ENCODE results near the gene CNTN1.

The CNTN1 gene

GRCh38 chr12:41067941-41068645, 375.9 kb downstream of the CNTN1 start:
- Histone ChIP-seq H3K27me3 (ENCODE audit: control insufficient read depth in 1 of 2, insufficient read depth in 1 of 2, low read length in 2 of 2) (no peaks in the 10 kb centered on the region), H2BK5ac (ENCODE audit: low read depth, low read length, poor library complexity, severe bottlenecking) (no peak overlapping the region), H3K14ac (ENCODE audit: low read length in 2 of 2) (no peak overlapping the region), H2BK12ac (ENCODE audit: low read length in 2 of 2) (no peak overlapping the region), H4K8ac (ENCODE audit: low read length) (no peak overlapping the region), H2AK5ac (ENCODE audit: low read length, severe bottlenecking) (no peak overlapping the region), H3K23ac (ENCODE audit: low read length in 2 of 2) (no peak overlapping the region), H3K4me2 (ENCODE audit: low read length, poor library complexity, severe bottlenecking) (no peak overlapping the region), H3K27ac (ENCODE audit: low read length, poor library complexity, severe bottlenecking) (no peak overlapping the region), H2BK120ac (ENCODE audit: low read depth, low read length) (no peak overlapping the region), H2BK15ac (ENCODE audit: low read depth, poor library complexity, severe bottlenecking) (no peak overlapping the region), H4K91ac (ENCODE audit: low read length) (no peak overlapping the region), H3K9me3 (ENCODE audit: control insufficient read depth, low read length) (no peaks in the 10 kb centered on the region), H3K79me1 (replicated peaks; ENCODE audit: low read length, poor library complexity, severe bottlenecking) (no peaks in the 10 kb centered on the region), H3K36me3 (ENCODE audit: control insufficient read depth in 1 of 2, insufficient read depth in 2 of 2, low read depth in 1 of 2, low read length in 2 of 2) (no peaks in the 10 kb centered on the region), H2AFZ (ENCODE audit: low read depth, low read length) (no peak overlapping the region), H3K4ac (ENCODE audit: low read depth in 1 of 2, low read length in 2 of 2) (no peak overlapping the region), H3K18ac (ENCODE audit: low read depth in 1 of 2, low read length in 2 of 2) (no peak overlapping the region), H3K9ac (ENCODE audit: low read length) (no peak overlapping the region), H3K4me3 (ENCODE audit: insufficient read depth in 1 of 2, low read depth in 1 of 2, low read length in 2 of 2) (no peak overlapping the region), H3K4me1 (ENCODE audit: control insufficient read depth, insufficient read depth, low read depth, low read length) (no peaks in the 10 kb centered on the region)
- DNase-seq: no peak
- 50% methylated on average over 3 of the region's 3 CpGs for WGBS

DNA sequence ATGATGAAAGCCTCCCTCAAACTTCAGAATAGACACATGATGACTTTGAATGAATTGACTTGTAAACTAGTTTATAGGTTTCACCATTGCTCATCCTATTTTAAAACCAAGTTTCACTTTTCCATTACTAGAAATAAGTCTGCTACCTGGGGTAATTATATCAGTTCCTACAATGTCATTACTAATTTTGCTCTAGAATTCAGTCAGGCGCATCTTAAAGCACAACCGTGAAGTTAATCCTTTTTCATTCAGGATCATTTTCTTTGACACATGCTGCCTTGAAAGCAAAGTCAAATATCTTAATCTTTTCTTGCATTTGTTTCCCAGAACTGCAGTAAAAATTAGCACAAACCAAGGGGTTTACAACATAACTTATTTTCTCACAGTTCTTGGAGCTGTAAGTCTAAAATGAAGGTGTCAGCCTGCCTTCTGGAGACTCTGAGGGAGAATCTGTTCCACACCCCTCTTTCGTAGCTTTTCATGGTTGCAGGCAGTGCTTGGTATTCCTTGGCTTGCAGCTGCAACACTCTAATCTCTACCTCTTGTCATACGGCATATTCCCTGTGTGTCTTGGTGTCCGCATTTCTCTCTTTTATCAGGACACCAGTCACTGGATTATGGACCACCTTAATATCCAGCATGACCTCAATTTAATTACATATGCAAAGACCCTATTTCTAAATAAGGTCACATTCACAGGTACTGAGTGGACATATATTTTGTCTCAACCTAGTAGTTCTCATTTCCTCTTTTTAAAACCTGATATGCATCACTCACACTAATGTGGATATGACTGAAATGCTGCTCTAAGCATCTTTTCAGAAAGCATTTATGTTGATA, 381.6 kb downstream of the CNTN1 start:
- H3K9ac ChIP-seq (ENCODE audit: low read length): no peak overlapping the region
- H3K4ac ChIP-seq (ENCODE audit: low read depth in 1 of 2, low read length in 2 of 2): no peak overlapping the region
- H3K4me2 ChIP-seq (ENCODE audit: low read length, poor library complexity, severe bottlenecking): no peak overlapping the region
- H2AK5ac ChIP-seq (ENCODE audit: low read length, severe bottlenecking): no peak overlapping the region
- no peak overlapping the region for H3K14ac ChIP-seq (ENCODE audit: low read length in 2 of 2)
- no peak overlapping the region for H4K91ac ChIP-seq (ENCODE audit: low read length)
- H2AFZ ChIP-seq (ENCODE audit: low read depth, low read length): no peak overlapping the region
- no peak overlapping the region for H2BK15ac ChIP-seq (ENCODE audit: low read depth, poor library complexity, severe bottlenecking)
- no peak overlapping the region for H2BK12ac ChIP-seq (ENCODE audit: low read length in 2 of 2)
- H4K8ac ChIP-seq (ENCODE audit: low read length): no peak overlapping the region
- H2BK120ac ChIP-seq (ENCODE audit: low read depth, low read length): no peak overlapping the region
- H3K36me3 ChIP-seq (ENCODE audit: control insufficient read depth in 1 of 2, insufficient read depth in 2 of 2, low read depth in 1 of 2, low read length in 2 of 2): no peaks in the 10 kb centered on the region
- H3K4me1 ChIP-seq (ENCODE audit: control insufficient read depth, insufficient read depth, low read depth, low read length): no peaks in the 10 kb centered on the region
- H3K9me3 ChIP-seq (ENCODE audit: control insufficient read depth, low read length): no peaks in the 10 kb centered on the region
- H3K18ac ChIP-seq (ENCODE audit: low read depth in 1 of 2, low read length in 2 of 2): no peak overlapping the region
- H3K4me3 ChIP-seq (ENCODE audit: insufficient read depth in 1 of 2, low read depth in 1 of 2, low read length in 2 of 2): no peak overlapping the region
- H2BK5ac ChIP-seq (ENCODE audit: low read depth, low read length, poor library complexity, severe bottlenecking): no peak overlapping the region
- H3K23ac ChIP-seq (ENCODE audit: low read length in 2 of 2): no peak overlapping the region
- no peak overlapping the region for H3K27ac ChIP-seq (ENCODE audit: low read length, poor library complexity, severe bottlenecking)
- DNase-seq: no peak
- WGBS: 84% methylated on average over 5 of the region's 5 CpGs
- H3K27me3 ChIP-seq (ENCODE audit: control insufficient read depth in 1 of 2, insufficient read depth in 1 of 2, low read length in 2 of 2): no peaks in the 10 kb centered on the region
- H3K79me1 ChIP-seq (replicated peaks; ENCODE audit: low read length, poor library complexity, severe bottlenecking): no peaks in the 10 kb centered on the region

- Histone ChIP-seq H3K27ac (ENCODE audit: low read length, poor library complexity, severe bottlenecking) (no peak overlapping the region), H2AK5ac (ENCODE audit: low read length, severe bottlenecking) (no peak overlapping the region), H3K79me1 (replicated peaks; ENCODE audit: low read length, poor library complexity, severe bottlenecking) (no peaks in the 10 kb centered on the region), H3K4me3 (ENCODE audit: insufficient read depth in 1 of 2, low read depth in 1 of 2, low read length in 2 of 2) (no peak overlapping the region), H3K4ac (ENCODE audit: low read depth in 1 of 2, low read length in 2 of 2) (no peak overlapping the region), H3K36me3 (ENCODE audit: control insufficient read depth in 1 of 2, insufficient read depth in 2 of 2, low read depth in 1 of 2, low read length in 2 of 2) (no peaks in the 10 kb centered on the region), H4K8ac (ENCODE audit: low read length) (no peak overlapping the region), H4K91ac (ENCODE audit: low read length) (no peak overlapping the region), H2BK15ac (ENCODE audit: low read depth, poor library complexity, severe bottlenecking) (no peak overlapping the region), H3K27me3 (ENCODE audit: control insufficient read depth in 1 of 2, insufficient read depth in 1 of 2, low read length in 2 of 2) (no peaks in the 10 kb centered on the region), H3K14ac (ENCODE audit: low read length in 2 of 2) (no peak overlapping the region), H2AFZ (ENCODE audit: low read depth, low read length) (no peak overlapping the region), H3K23ac (ENCODE audit: low read length in 2 of 2) (no peak overlapping the region), H2BK12ac (ENCODE audit: low read length in 2 of 2) (no peak overlapping the region), H3K9ac (ENCODE audit: low read length) (no peak overlapping the region), H3K18ac (ENCODE audit: low read depth in 1 of 2, low read length in 2 of 2) (no peak overlapping the region), H3K9me3 (ENCODE audit: control insufficient read depth, low read length) (no peaks in the 10 kb centered on the region), H2BK5ac (ENCODE audit: low read depth, low read length, poor library complexity, severe bottlenecking) (no peak overlapping the region), H2BK120ac (ENCODE audit: low read depth, low read length) (no peak overlapping the region), H3K4me1 (ENCODE audit: control insufficient read depth, insufficient read depth, low read depth, low read length) (no peaks in the 10 kb centered on the region), H3K4me2 (ENCODE audit: low read length, poor library complexity, severe bottlenecking) (no peak overlapping the region)
- DNase-seq: no peak
- 55% methylated on average over 3 of the region's 3 CpGs for WGBS
Measured at GRCh38 chr12:41074473-41074769, 382.2 kb downstream of the CNTN1 start.

DNA sequence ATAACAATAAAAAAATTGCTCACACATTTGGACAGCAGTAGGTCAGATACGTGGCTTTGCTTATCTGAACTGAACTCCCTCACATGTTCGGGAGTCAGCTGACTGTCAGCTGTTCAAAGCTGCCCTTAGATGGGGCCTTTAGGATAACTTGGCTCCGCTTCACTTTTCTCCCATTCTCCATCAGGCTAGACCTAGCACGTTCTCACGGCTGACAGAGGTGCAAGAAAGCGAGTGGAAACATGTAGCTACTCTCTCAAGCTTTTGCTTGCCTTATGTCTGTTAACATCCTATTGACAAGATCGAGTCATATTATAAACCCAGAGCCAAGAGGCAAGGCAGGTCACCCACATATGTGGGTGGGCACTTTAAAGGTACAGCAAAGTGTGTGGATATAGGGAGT, 383.9 kb downstream of the CNTN1 start:
- WGBS: 85% methylated on average over 6 of the region's 7 CpGs
- no peaks in the 10 kb centered on the region for H3K4me1 ChIP-seq (ENCODE audit: control insufficient read depth, insufficient read depth, low read depth, low read length)
- H4K8ac ChIP-seq (ENCODE audit: low read length): no peak overlapping the region
- no peak overlapping the region for H4K91ac ChIP-seq (ENCODE audit: low read length)
- H2BK15ac ChIP-seq (ENCODE audit: low read depth, poor library complexity, severe bottlenecking): no peak overlapping the region
- H3K36me3 ChIP-seq (ENCODE audit: control insufficient read depth in 1 of 2, insufficient read depth in 2 of 2, low read depth in 1 of 2, low read length in 2 of 2): no peaks in the 10 kb centered on the region
- H3K23ac ChIP-seq (ENCODE audit: low read length in 2 of 2): no peak overlapping the region
- no peak overlapping the region for H3K14ac ChIP-seq (ENCODE audit: low read length in 2 of 2)
- no peak overlapping the region for H2AK5ac ChIP-seq (ENCODE audit: low read length, severe bottlenecking)
- no peaks in the 10 kb centered on the region for H3K9me3 ChIP-seq (ENCODE audit: control insufficient read depth, low read length)
- H3K4me2 ChIP-seq (ENCODE audit: low read length, poor library complexity, severe bottlenecking): no peak overlapping the region
- no peak overlapping the region for H2BK120ac ChIP-seq (ENCODE audit: low read depth, low read length)
- H3K4ac ChIP-seq (ENCODE audit: low read depth in 1 of 2, low read length in 2 of 2): no peak overlapping the region
- no peak overlapping the region for H2BK5ac ChIP-seq (ENCODE audit: low read depth, low read length, poor library complexity, severe bottlenecking)
- H2BK12ac ChIP-seq (ENCODE audit: low read length in 2 of 2): no peak overlapping the region
- H3K79me1 ChIP-seq (replicated peaks; ENCODE audit: low read length, poor library complexity, severe bottlenecking): no peaks in the 10 kb centered on the region
- H3K18ac ChIP-seq (ENCODE audit: low read depth in 1 of 2, low read length in 2 of 2): no peak overlapping the region
- DNase-seq: no peak
- no peak overlapping the region for H3K9ac ChIP-seq (ENCODE audit: low read length)
- no peak overlapping the region for H3K27ac ChIP-seq (ENCODE audit: low read length, poor library complexity, severe bottlenecking)
- no peaks in the 10 kb centered on the region for H3K27me3 ChIP-seq (ENCODE audit: control insufficient read depth in 1 of 2, insufficient read depth in 1 of 2, low read length in 2 of 2)
- H2AFZ ChIP-seq (ENCODE audit: low read depth, low read length): no peak overlapping the region
- H3K4me3 ChIP-seq (ENCODE audit: insufficient read depth in 1 of 2, low read depth in 1 of 2, low read length in 2 of 2): no peak overlapping the region

Measured in mesenchymal stem cell (in vitro differentiated cells and primary cell).